Activated CD4-positive, alpha-beta memory T cell treated with anti-CD3 and anti-CD28 coated beads, Interleukin-2, amount 10 ng/mL, durations not matched to agents 7 days and 5 days (primary cell): Measurements from ENCODE around the gene RNF112. TPM values are rescaled to one million over a fixed set of nuclear protein-coding genes. Genes with fewer than 3 reads are reported as not detected.

ENCODE experiments used
- CTCF ChIA-PET: fragments of 350-600 bp; sonication (Branson Sonifier 250); formaldehyde crosslinking; loops from one replicate; lab custom pipeline; 2021; ENCODE audit warnings: antibody characterized with exemption, inconsistent platforms; lab: Charles Lee
- POLR2A ChIA-PET: fragments of 350-600 bp; sonication (Branson Sonifier 250); formaldehyde crosslinking; loops from one replicate; lab custom pipeline; 2021; ENCODE audit warnings: antibody characterized with exemption; lab: Charles Lee
- DNase-seq: peaks from one replicate; pipeline ENCODE4 v3.0.0-alpha.2; 2020
- H3K27ac Mint-ChIP-seq: one replicate; pipeline ENCODE4 v1.8.0; 2021; ENCODE audit warnings: mild to moderate bottlenecking, mixed read lengths
- H3K27me3 Mint-ChIP-seq: one replicate; pipeline ENCODE4 v1.8.0; 2021; ENCODE audit warnings: mixed read lengths
- H3K36me3 Mint-ChIP-seq: one replicate; pipeline ENCODE4 v1.8.0; 2021; ENCODE audit warnings: low read depth, mixed read lengths
- H3K4me1 Mint-ChIP-seq: one replicate; pipeline ENCODE4 v1.8.0; 2021; ENCODE audit warnings: mixed read lengths
- H3K4me3 Mint-ChIP-seq: one replicate; pipeline ENCODE4 v1.8.0; 2021; ENCODE audit warnings: mild to moderate bottlenecking, mixed read lengths
- H3K9me3 Mint-ChIP-seq: one replicate; pipeline ENCODE4 v1.8.0; 2021; ENCODE audit warnings: mixed read lengths
- total RNA-seq, 2 experiments: library from RNA; stranded (reverse); gene quantifications; one replicate each; pipeline ENCODE4 v1.2.3, GENCODE V29; 2021

RNF112 gene
- under 1 TPM; 0.58 to 0.60 TPM for total RNA-seq

GRCh38 chr17:19410875-19411620, at the start of gene RNF112:
RNF112 (plus strand) TSS chr17:19411232; CDS start chr17:19411409, 177 bp downstream.
- no peaks in the 10 kb centered on the region for H3K4me1 Mint-ChIP-seq
- no peak within 1 kb of the TSS for H3K27ac Mint-ChIP-seq
- ChIA-PET POLR2A (no interaction called here), CTCF (interaction anchor here (1.2 kb wide), 1 partner anchor 45 kb away, joined by 3 read pairs; no protein-coding TSS in a partner anchor)
- no peaks in the 10 kb centered on the region for H3K9me3 Mint-ChIP-seq
- H3K36me3 Mint-ChIP-seq = no peaks in the 10 kb centered on the region
- no peak within 1 kb of the TSS for H3K4me3 Mint-ChIP-seq
- H3K27me3 Mint-ChIP-seq = peaks cover 7% of the 10 kb centered on the region
- DNase-seq = no peak

- DNase-seq = no peak
- Mint-ChIP-seq H3K4me3 (peak overlapping the region; percentile 30), H3K36me3 (no peaks in the 10 kb centered on the region), H3K27ac (no peak overlapping the region), H3K9me3 (no peaks in the 10 kb centered on the region), H3K4me1 (peaks cover 19% of the 10 kb centered on the region), H3K27me3 (peaks cover 23% of the 10 kb centered on the region)
- ChIA-PET CTCF (interaction anchor here (2.2 to 5.6 kb wide), 2 partner anchors 23 to 85 kb away, joined by 8 to 128 read pairs; no protein-coding TSS in a partner anchor), POLR2A (interaction anchor here (2.3 kb wide), 1 partner anchor 17 kb away, joined by 27 read pairs; the partner anchor contains the start of gene MAPK7)
Observed at GRCh38 chr17:19361326-19361725, 49.7 kb upstream of the RNF112 start.

- ChIA-PET CTCF (interaction anchor here (1.6 to 5.6 kb wide), 5 partner anchors 17 to 400 kb away, joined by 3 to 128 read pairs (median 14); partner anchors contain the start of gene MAPK7), POLR2A (interaction anchor here (2.3 kb wide), 1 partner anchor 16 kb away, joined by 27 read pairs; the partner anchor contains the start of gene MAPK7)
Observed at GRCh38 chr17:19361944-19362276, 49.1 kb upstream of the RNF112 start.

GRCh38 chr17:19362277-19363113, 48.5 kb upstream of the RNF112 start, which contains the start of gene B9D1:
B9D1 (minus strand) TSS chr17:19362723; CDS start chr17:19362569, 154 bp downstream.
- no peaks in the 10 kb centered on the region for H3K36me3 Mint-ChIP-seq
- CTCF ChIA-PET = interaction anchor here (0.6 to 5.6 kb wide), 37 partner anchors 8 to 427 kb away, joined by 3 to 128 read pairs (median 5); partner anchors contain the start of genes ALDH3A2 and MAPK7
- H3K27me3 Mint-ChIP-seq = peaks cover 23% of the 10 kb centered on the region
- POLR2A ChIA-PET = interaction anchor here (0.6 to 2.3 kb wide), 9 partner anchors 16 to 404 kb away, joined by 3 to 27 read pairs (median 3); partner anchors contain the start of gene MAPK7
- H3K9me3 Mint-ChIP-seq = no peaks in the 10 kb centered on the region
- H3K4me3 Mint-ChIP-seq = peak within 1 kb of the TSS; percentile 84
- H3K27ac Mint-ChIP-seq = peak within 1 kb of the TSS; percentile 63
- peak; percentile 95 for DNase-seq
- peaks cover 26% of the 10 kb centered on the region for H3K4me1 Mint-ChIP-seq

More at GRCh38 chr17:19361944-19362276, 49.1 kb upstream of the RNF112 start:
- H3K9me3 Mint-ChIP-seq = no peaks in the 10 kb centered on the region
- peaks cover 23% of the 10 kb centered on the region for H3K27me3 Mint-ChIP-seq
- H3K4me1 Mint-ChIP-seq = peaks cover 23% of the 10 kb centered on the region
- H3K4me3 Mint-ChIP-seq = peak overlapping the region; percentile 40
- H3K36me3 Mint-ChIP-seq = no peaks in the 10 kb centered on the region
- no peak for DNase-seq
- H3K27ac Mint-ChIP-seq = no peak overlapping the region

GRCh38 chr17:19363114-19363438, 48.0 kb upstream of the RNF112 start:
- no peak for DNase-seq
- H3K4me1 Mint-ChIP-seq = peaks cover 32% of the 10 kb centered on the region
- peaks cover 22% of the 10 kb centered on the region for H3K27me3 Mint-ChIP-seq
- H3K9me3 Mint-ChIP-seq = no peaks in the 10 kb centered on the region
- ChIA-PET POLR2A (interaction anchor here (0.6 to 2.3 kb wide), 9 partner anchors 15 to 403 kb away, joined by 3 to 27 read pairs (median 3); partner anchors contain the start of gene MAPK7), CTCF (interaction anchor here (0.7 to 5.6 kb wide), 33 partner anchors 8 to 404 kb away, joined by 3 to 128 read pairs (median 5); partner anchors contain the start of gene MAPK7)
- peak overlapping the region; percentile 84 for H3K4me3 Mint-ChIP-seq
- H3K36me3 Mint-ChIP-seq = no peaks in the 10 kb centered on the region
- peak overlapping the region; percentile 63 for H3K27ac Mint-ChIP-seq

GRCh38 chr17:19363460-19364035, 47.5 kb upstream of the RNF112 start:
- DNase-seq = no peak
- no peak overlapping the region for H3K27ac Mint-ChIP-seq
- H3K9me3 Mint-ChIP-seq = no peaks in the 10 kb centered on the region
- POLR2A ChIA-PET = interaction anchor here (0.6 to 2.3 kb wide), 7 partner anchors 15 to 403 kb away, joined by 3 to 27 read pairs (median 3); partner anchors contain the start of gene MAPK7
- no peaks in the 10 kb centered on the region for H3K36me3 Mint-ChIP-seq
- peak overlapping the region; percentile 4 for H3K4me3 Mint-ChIP-seq
- H3K4me1 Mint-ChIP-seq = peaks cover 37% of the 10 kb centered on the region
- CTCF ChIA-PET = interaction anchor here (0.7 to 5.6 kb wide), 27 partner anchors 9 to 398 kb away, joined by 3 to 128 read pairs (median 6); partner anchors contain the start of gene MAPK7
- H3K27me3 Mint-ChIP-seq = peaks cover 17% of the 10 kb centered on the region

GRCh38 chr17:19364699-19365498, 46.1 kb upstream of the RNF112 start:
- ChIA-PET CTCF (interaction anchor here (0.7 to 5.6 kb wide), 9 partner anchors 14 to 283 kb away, joined by 3 to 128 read pairs (median 4); partner anchors contain the start of genes ALDH3A2 and MAPK7), POLR2A (interaction anchor here (0.8 to 3.2 kb wide), 3 partner anchors 13 to 82 kb away, joined by 3 to 20 read pairs (median 3); partner anchors contain the start of gene MAPK7)
- H3K9me3 Mint-ChIP-seq = no peaks in the 10 kb centered on the region
- no peak overlapping the region for H3K4me3 Mint-ChIP-seq
- H3K36me3 Mint-ChIP-seq = no peaks in the 10 kb centered on the region
- H3K4me1 Mint-ChIP-seq = peaks cover 50% of the 10 kb centered on the region
- no peak for DNase-seq
- H3K27ac Mint-ChIP-seq = no peak overlapping the region
- H3K27me3 Mint-ChIP-seq = peaks cover 8% of the 10 kb centered on the region

GRCh38 chr17:19365499-19365817, 45.6 kb upstream of the RNF112 start:
- no peak overlapping the region for H3K27ac Mint-ChIP-seq
- POLR2A ChIA-PET = interaction anchor here (1.5 to 3.2 kb wide), 2 partner anchors 12 to 82 kb away, joined by 3 to 20 read pairs; partner anchors contain the start of gene MAPK7
- H3K9me3 Mint-ChIP-seq = no peaks in the 10 kb centered on the region
- no peaks in the 10 kb centered on the region for H3K36me3 Mint-ChIP-seq
- no peak overlapping the region for H3K4me3 Mint-ChIP-seq
- H3K27me3 Mint-ChIP-seq = peaks cover 8% of the 10 kb centered on the region
- CTCF ChIA-PET = interaction anchor here (0.7 to 5.6 kb wide), 8 partner anchors 13 to 282 kb away, joined by 3 to 128 read pairs (median 4); partner anchors contain the start of genes ALDH3A2, MAPK7 and RNF112
- H3K4me1 Mint-ChIP-seq = peaks cover 56% of the 10 kb centered on the region
- no peak for DNase-seq

GRCh38 chr17:19365833-19366636, 45.0 kb upstream of the RNF112 start:
- H3K4me1 Mint-ChIP-seq = peaks cover 62% of the 10 kb centered on the region
- H3K4me3 Mint-ChIP-seq = no peak overlapping the region
- no peak overlapping the region for H3K27ac Mint-ChIP-seq
- no peaks in the 10 kb centered on the region for H3K36me3 Mint-ChIP-seq
- CTCF ChIA-PET = interaction anchor here (0.7 to 5.6 kb wide), 7 partner anchors 12 to 282 kb away, joined by 3 to 128 read pairs (median 4); partner anchors contain the start of genes ALDH3A2, MAPK7 and RNF112
- H3K9me3 Mint-ChIP-seq = no peaks in the 10 kb centered on the region
- H3K27me3 Mint-ChIP-seq = peaks cover 8% of the 10 kb centered on the region
- DNase-seq = no peak
- POLR2A ChIA-PET = interaction anchor here (1.5 to 3.2 kb wide), 2 partner anchors 12 to 81 kb away, joined by 3 to 20 read pairs; partner anchors contain the start of gene MAPK7

- Mint-ChIP-seq H3K4me3 (no peak overlapping the region), H3K9me3 (no peaks in the 10 kb centered on the region), H3K4me1 (peaks cover 65% of the 10 kb centered on the region), H3K36me3 (no peaks in the 10 kb centered on the region), H3K27me3 (peaks cover 5% of the 10 kb centered on the region), H3K27ac (no peak overlapping the region)
- CTCF ChIA-PET = interaction anchor here (1.1 to 5.6 kb wide), 2 partner anchors 44 to 80 kb away, joined by 3 to 128 read pairs; partner anchors contain the start of gene RNF112
- POLR2A ChIA-PET = interaction anchor here (3.2 kb wide), 1 partner anchor 11 kb away, joined by 20 read pairs; the partner anchor contains the start of gene MAPK7
- no peak for DNase-seq
Observed at GRCh38 chr17:19366637-19366972, 44.4 kb upstream of the RNF112 start.
